GM19035 (cell line): Measurements from ENCODE around the gene SLC26A8.
"Not testable (repeated sequence)": the region's sequence is repeated elsewhere in the genome, so short reads cannot be mapped to it uniquely, and the experiment has no call there.

ENCODE experiments used
- ATAC-seq: cut with Tn5 transposase; IDR thresholded peaks from one replicate; pipeline ENCODE4 v1.9.1; 2021; ENCODE audit not compliant: unreplicated experiment

The SLC26A8 gene

GRCh38 chr6:35919085-35919826 is 105.2 kb downstream of the SLC26A8 start:
- peak; percentile 11 for ATAC-seq

GRCh38 chr6:35916893-35917292 is 107.5 kb downstream of the SLC26A8 start:
- not testable (repeated sequence) for ATAC-seq

- no peak for ATAC-seq
These were observed 108.4 kb downstream of the SLC26A8 start for GRCh38 chr6:35916056-35916455.

GRCh38 chr6:35914536-35914935 is 109.9 kb downstream of the SLC26A8 start:
- ATAC-seq, result no peak

GRCh38 chr6:35911871-35912653 is 112.4 kb downstream of the SLC26A8 start:
- ATAC-seq, result no peak

- ATAC-seq, result not testable (repeated sequence)
These were observed 114.9 kb downstream of the SLC26A8 start for GRCh38 chr6:35909571-35909970.

- not testable (repeated sequence) for ATAC-seq
These were observed 115.6 kb downstream of the SLC26A8 start for GRCh38 chr6:35908753-35909401.

- ATAC-seq, result no peak
These were observed 116.7 kb downstream of the SLC26A8 start for GRCh38 chr6:35907750-35908149.

GRCh38 chr6:35906499-35906846 is 118.0 kb downstream of the SLC26A8 start:
- ATAC-seq, result no peak

GRCh38 chr6:35905841-35906498 is 118.5 kb downstream of the SLC26A8 start:
- ATAC-seq, result no peak

- no peak for ATAC-seq
These were observed 119.2 kb downstream of the SLC26A8 start for GRCh38 chr6:35905141-35905785.

- ATAC-seq, result no peak
These were observed 120.8 kb downstream of the SLC26A8 start for GRCh38 chr6:35903679-35904078.

GRCh38 chr6:35900448-35900847 is 124.0 kb downstream of the SLC26A8 start:
- no peak for ATAC-seq

- ATAC-seq, result no peak
These were observed 126.4 kb downstream of the SLC26A8 start for GRCh38 chr6:35898003-35898402.

GRCh38 chr6:35897486-35897885 is 127.0 kb downstream of the SLC26A8 start:
- ATAC-seq, result no peak

- ATAC-seq, result no peak
These were observed 127.4 kb downstream of the SLC26A8 start for GRCh38 chr6:35897036-35897435.

GRCh38 chr6:35896228-35896627 is 128.2 kb downstream of the SLC26A8 start:
- ATAC-seq, result no peak

GRCh38 chr6:35895560-35895959 is 128.9 kb downstream of the SLC26A8 start:
- no peak for ATAC-seq

GRCh38 chr6:35894776-35895175 is 129.7 kb downstream of the SLC26A8 start:
- ATAC-seq, result no peak
